ENCODE data around the gene HSPA12A.

The HSPA12A gene

DNA sequence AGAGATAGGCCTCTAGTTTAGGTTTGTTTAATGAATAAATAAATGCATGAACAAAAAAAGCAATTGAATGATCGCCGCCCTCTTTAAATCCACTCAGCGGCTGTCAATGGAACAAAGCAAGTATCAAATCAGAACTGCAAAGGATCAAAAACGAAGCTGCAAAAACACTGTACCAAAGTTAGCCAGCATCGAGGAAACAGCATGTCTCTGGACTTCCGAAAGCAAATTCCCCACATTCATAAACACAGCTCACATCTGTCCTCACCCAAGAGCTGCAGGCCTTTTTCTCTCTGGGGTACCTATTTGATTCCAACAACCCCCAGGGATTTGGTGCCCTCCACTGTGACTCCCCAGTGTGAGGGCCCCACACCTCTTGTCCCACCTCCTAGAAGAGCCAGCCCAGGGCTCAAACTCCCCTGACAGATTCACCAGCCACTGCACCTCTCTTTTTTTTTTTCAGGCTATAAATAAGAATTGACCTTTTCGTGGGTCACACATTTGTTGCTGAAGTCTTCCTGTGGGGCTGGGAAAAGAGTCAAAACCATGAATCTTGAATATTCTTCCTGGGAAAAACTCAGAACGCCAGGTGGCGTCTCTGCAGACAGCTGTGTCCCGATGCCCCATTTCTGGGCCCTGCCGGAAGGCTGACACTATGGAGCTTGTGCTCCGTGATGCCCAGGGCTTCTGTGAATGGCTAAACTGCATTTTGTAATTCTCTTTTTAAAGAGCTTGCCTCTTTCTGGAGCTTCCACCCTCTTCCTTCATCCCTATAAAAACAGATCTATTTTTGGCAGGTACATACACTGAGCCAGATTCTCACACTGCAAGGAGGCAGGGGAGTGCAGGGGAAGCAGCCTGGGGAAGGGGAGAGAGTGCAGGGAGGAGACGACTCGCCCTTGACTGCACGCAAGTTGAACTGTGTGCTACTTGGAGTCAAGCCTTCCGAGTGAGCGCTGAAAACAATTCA, 51.7 kb downstream of the HSPA12A start:
- no peak for FAIRE-seq
- DNase-seq (ENCODE audit: insufficient read length, low spot score) = no peak
- TF ChIP-seq POLR2A (IDR thresholded peaks at IDR 0.05; ENCODE audit: low read depth, low read length) (no peak), POU2F2 (IDR thresholded peaks at IDR 0.05; ENCODE audit: low read depth, low read length) (no peak), TAF1 (IDR thresholded peaks at IDR 0.05; ENCODE audit: low read depth, low read length) (no peak), POLR2AphosphoS5 (IDR thresholded peaks at IDR 0.05; ENCODE audit: low read depth, low read length) (no peak), SPI1 (IDR thresholded peaks at IDR 0.05; ENCODE audit: low read depth, low read length) (no peak), PAX5 (IDR thresholded peaks at IDR 0.05; ENCODE audit: insufficient read depth, low read length, severe bottlenecking) (no peak)

DNA sequence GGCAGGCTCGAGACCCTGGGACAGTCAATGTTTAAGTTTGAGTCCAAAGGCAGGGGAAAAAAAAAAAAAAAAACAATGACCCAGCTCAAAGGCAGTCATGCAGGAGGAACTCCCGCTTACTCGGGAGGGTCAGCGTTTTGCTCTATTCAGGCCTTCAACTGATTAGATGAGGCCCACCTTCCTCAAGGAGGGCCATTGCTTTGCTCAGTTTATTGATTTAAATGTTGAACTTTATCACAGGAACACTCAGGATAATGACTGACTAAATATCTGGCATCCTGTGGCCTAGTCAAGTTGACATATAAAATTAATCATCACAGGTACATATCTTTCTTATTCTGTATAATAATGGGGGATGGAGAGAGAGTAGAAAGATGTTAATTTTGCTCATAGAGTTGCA, 52.6 kb downstream of the HSPA12A start:
- DNase-seq (ENCODE audit: insufficient read length, low spot score) (no peak), FAIRE-seq (no peak)
- TF ChIP-seq TAF1 (IDR thresholded peaks at IDR 0.05; ENCODE audit: low read depth, low read length) = no peak
- no peak for TF ChIP-seq POU2F2 (IDR thresholded peaks at IDR 0.05; ENCODE audit: low read depth, low read length)
- TF ChIP-seq POLR2AphosphoS5 (IDR thresholded peaks at IDR 0.05; ENCODE audit: low read depth, low read length) = no peak
- no peak for TF ChIP-seq PAX5 (IDR thresholded peaks at IDR 0.05; ENCODE audit: insufficient read depth, low read length, severe bottlenecking)
- no peak for TF ChIP-seq POLR2A (IDR thresholded peaks at IDR 0.05; ENCODE audit: low read depth, low read length)
- no peak for TF ChIP-seq SPI1 (IDR thresholded peaks at IDR 0.05; ENCODE audit: low read depth, low read length)

DNA sequence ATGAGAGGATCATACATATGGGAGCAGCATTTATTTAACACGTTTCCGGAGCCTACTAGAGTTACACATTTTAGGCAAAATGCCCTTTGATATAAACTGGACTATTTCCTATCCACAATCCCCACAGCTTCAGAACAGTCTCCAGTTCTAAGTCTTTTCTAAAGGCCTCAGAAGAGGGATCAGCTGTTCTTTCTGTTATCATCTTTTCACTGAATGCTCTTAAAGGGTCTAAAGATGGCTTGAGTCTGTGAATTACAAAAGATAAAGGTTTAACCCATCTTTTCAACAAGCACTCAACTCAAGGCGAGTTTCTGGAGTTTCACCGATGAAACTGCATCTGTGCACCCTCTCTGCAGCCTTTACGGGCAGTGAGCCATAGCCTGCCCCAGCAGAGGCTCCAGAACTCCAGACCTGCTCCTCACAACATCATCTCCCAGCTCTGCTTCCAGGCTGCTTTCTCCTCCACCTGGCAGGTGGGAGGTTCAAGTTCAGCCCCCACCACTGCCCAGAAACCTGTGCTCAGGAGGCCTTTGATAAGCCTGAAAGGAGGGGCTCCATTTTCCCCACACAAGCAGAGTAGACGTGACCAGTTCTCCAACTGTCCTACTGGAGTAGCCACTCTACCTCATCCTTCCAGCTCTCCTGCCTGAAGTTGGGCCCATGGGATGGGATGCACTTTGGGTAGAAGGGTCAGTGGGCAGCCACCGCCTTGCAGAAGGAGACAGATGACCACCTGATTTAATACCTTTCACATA, 53.4 kb downstream of the HSPA12A start:
- DNase-seq (ENCODE audit: insufficient read length, low spot score) = no peak
- TF ChIP-seq POLR2A (IDR thresholded peaks at IDR 0.05; ENCODE audit: low read depth, low read length) = no peak
- no peak for TF ChIP-seq SPI1 (IDR thresholded peaks at IDR 0.05; ENCODE audit: low read depth, low read length)
- TF ChIP-seq POU2F2 (IDR thresholded peaks at IDR 0.05; ENCODE audit: low read depth, low read length) = no peak
- TF ChIP-seq PAX5 (IDR thresholded peaks at IDR 0.05; ENCODE audit: insufficient read depth, low read length, severe bottlenecking) = no peak
- TF ChIP-seq POLR2AphosphoS5 (IDR thresholded peaks at IDR 0.05; ENCODE audit: low read depth, low read length) = no peak
- no peak for TF ChIP-seq TAF1 (IDR thresholded peaks at IDR 0.05; ENCODE audit: low read depth, low read length)
- FAIRE-seq = no peak

DNA sequence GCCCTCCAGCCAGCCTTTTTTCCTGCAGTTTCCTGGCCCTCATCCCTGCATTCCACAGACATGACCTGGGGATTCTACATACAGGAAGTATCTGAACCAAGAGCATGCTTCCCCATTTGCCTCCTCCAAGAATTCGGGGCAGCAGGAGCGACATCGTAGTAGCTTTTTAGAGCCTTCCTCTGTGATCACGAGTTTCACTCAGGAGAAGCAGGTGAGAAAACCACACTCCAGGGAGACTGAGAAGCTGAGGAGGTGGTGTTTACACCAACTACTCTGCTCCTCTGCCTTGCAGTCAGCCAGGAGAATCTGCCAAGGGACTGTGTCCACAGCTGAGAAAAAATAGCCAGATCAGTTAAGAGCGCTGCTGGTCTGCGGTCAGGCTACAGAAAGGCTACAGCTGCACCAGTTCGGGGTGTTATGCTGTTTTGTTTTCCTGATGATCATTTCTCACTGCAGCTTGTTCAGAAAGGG, 54.1 kb downstream of the HSPA12A start:
- DNase-seq (ENCODE audit: insufficient read length, low spot score) (no peak), FAIRE-seq (no peak)
- no peak for TF ChIP-seq POLR2A (IDR thresholded peaks at IDR 0.05; ENCODE audit: low read depth, low read length)

DNA sequence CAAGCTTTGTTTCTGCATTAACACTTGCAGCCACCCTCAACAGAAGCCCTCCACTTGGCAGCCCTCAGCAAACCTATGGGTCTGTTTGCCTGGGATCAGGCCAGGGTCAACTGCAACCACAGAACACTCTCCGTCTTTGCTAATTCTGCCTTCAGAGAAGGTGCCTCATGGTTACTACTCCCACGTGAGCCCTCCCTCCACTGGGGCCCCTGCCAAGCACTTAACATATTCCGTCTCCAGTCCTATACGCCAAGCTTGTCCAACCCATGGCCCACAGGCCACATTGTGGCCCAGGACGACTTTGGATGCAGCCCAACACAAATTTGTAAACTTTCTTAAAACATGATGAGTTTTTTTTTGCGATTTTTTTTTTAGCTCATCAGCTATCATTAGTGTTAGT, 54.7 kb downstream of the HSPA12A start:
- DNase-seq (ENCODE audit: insufficient read length, low spot score) = no peak
- TF ChIP-seq POLR2A (IDR thresholded peaks at IDR 0.05; ENCODE audit: low read depth, low read length) (no peak), PAX5 (IDR thresholded peaks at IDR 0.05; ENCODE audit: insufficient read depth, low read length, severe bottlenecking) (no peak), POLR2AphosphoS5 (IDR thresholded peaks at IDR 0.05; ENCODE audit: low read depth, low read length) (no peak), POU2F2 (IDR thresholded peaks at IDR 0.05; ENCODE audit: low read depth, low read length) (no peak), SPI1 (IDR thresholded peaks at IDR 0.05; ENCODE audit: low read depth, low read length) (no peak), TAF1 (IDR thresholded peaks at IDR 0.05; ENCODE audit: low read depth, low read length) (no peak)
- FAIRE-seq = no peak

DNA sequence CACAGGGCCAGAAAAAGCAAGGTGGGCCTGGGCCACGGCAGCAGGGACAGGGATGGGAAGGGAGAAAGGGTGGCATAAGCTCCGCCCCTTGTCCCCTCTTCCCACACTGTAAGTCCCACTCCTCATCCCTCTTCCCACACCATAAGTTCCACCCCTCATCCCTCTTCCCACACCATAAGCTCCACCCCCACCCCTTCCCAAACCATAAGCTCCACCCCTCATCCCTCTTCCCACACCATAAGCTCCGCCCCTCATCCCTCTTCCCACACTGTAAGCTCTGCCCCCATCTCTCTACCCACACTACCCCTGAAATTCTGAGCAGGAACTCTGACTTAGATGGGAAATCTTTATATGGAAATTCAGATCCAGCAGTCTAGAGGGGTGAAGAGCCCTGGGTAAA, 55.7 kb downstream of the HSPA12A start:
- FAIRE-seq (no peak), DNase-seq (ENCODE audit: insufficient read length, low spot score) (no peak)
- TF ChIP-seq POU2F2 (IDR thresholded peaks at IDR 0.05; ENCODE audit: low read depth, low read length) (no peak), POLR2A (IDR thresholded peaks at IDR 0.05; ENCODE audit: low read depth, low read length) (no peak), POLR2AphosphoS5 (IDR thresholded peaks at IDR 0.05; ENCODE audit: low read depth, low read length) (no peak), PAX5 (IDR thresholded peaks at IDR 0.05; ENCODE audit: insufficient read depth, low read length, severe bottlenecking) (no peak), SPI1 (IDR thresholded peaks at IDR 0.05; ENCODE audit: low read depth, low read length) (no peak), TAF1 (IDR thresholded peaks at IDR 0.05; ENCODE audit: low read depth, low read length) (no peak)

DNA sequence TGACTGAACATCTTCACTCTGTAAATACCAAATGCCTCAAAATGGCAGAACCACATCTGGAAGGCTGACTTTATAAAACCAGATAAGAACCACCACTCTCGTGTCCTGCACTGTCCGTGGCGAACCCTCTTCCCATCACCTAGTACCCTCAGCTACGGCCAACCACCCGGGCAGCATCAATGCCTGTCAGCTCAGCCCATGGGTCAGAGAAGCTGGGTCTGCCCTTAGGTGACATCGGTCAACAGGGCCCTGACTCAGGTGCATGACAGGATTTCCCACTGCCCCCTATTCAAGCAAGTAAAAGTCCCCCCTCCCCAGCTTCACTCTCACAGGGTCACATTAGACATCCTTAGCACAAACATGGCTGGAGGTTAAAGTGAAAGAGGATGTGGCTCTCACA, 56.6 kb downstream of the HSPA12A start:
- DNase-seq (ENCODE audit: insufficient read length, low spot score) = no peak
- TF ChIP-seq POLR2AphosphoS5 (IDR thresholded peaks at IDR 0.05; ENCODE audit: low read depth, low read length) (no peak), TAF1 (IDR thresholded peaks at IDR 0.05; ENCODE audit: low read depth, low read length) (no peak), POLR2A (IDR thresholded peaks at IDR 0.05; ENCODE audit: low read depth, low read length) (no peak), POU2F2 (IDR thresholded peaks at IDR 0.05; ENCODE audit: low read depth, low read length) (no peak), SPI1 (IDR thresholded peaks at IDR 0.05; ENCODE audit: low read depth, low read length) (no peak), PAX5 (IDR thresholded peaks at IDR 0.05; ENCODE audit: insufficient read depth, low read length, severe bottlenecking) (no peak)
- no peak for FAIRE-seq

DNA sequence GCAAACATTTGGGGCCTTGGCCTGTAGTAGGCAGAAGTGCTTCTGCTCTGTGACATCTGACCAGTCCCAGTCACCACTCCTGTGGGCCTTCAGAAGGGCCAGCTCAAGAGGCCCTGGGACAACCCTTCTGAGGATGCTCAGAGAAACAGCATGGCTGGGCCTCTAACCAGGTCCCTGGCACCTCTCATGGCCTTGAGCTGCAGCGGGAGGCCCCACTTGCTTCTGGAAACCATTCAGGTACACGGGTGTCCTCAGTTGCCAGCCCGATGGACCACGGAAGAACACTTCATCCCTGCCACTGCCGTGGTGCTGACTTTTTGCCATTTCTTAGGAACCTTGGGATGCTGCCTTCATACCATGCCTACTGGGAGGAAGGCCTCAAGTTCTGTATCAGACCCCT, 57.6 kb downstream of the HSPA12A start:
- TF ChIP-seq SPI1 (IDR thresholded peaks at IDR 0.05; ENCODE audit: low read depth, low read length) (no peak), PAX5 (IDR thresholded peaks at IDR 0.05; ENCODE audit: insufficient read depth, low read length, severe bottlenecking) (no peak), POLR2A (IDR thresholded peaks at IDR 0.05; ENCODE audit: low read depth, low read length) (no peak), POLR2AphosphoS5 (IDR thresholded peaks at IDR 0.05; ENCODE audit: low read depth, low read length) (no peak), TAF1 (IDR thresholded peaks at IDR 0.05; ENCODE audit: low read depth, low read length) (no peak), POU2F2 (IDR thresholded peaks at IDR 0.05; ENCODE audit: low read depth, low read length) (no peak)
- DNase-seq (ENCODE audit: insufficient read length, low spot score) (no peak), FAIRE-seq (no peak)

DNA sequence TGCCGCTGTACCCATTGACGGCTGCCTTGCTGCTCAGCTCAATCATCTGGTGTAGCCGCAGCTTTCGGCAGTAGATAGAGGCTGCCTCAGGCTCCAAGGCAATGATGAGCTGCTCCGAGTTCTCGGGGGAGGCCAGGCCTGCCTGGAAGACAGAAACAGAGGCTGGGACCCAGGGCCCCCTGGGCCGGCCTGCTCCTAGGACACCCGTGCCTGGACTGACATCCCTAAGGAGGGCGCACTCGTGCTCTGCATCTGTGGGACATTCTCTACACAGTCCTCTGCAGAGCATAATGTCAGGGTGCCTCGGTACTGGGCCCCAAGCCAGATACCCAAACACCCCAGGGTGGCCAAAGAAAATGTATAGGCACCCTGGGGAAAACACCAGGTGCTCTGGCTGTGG, 58.5 kb downstream of the HSPA12A start:
- DNase-seq (ENCODE audit: insufficient read length, low spot score) (no peak), FAIRE-seq (no peak)
- no peak for TF ChIP-seq TAF1 (IDR thresholded peaks at IDR 0.05; ENCODE audit: low read depth, low read length)
- TF ChIP-seq POLR2AphosphoS5 (IDR thresholded peaks at IDR 0.05; ENCODE audit: low read depth, low read length) = no peak
- TF ChIP-seq SPI1 (IDR thresholded peaks at IDR 0.05; ENCODE audit: low read depth, low read length) = no peak
- TF ChIP-seq POLR2A (IDR thresholded peaks at IDR 0.05; ENCODE audit: low read depth, low read length) = no peak
- no peak for TF ChIP-seq PAX5 (IDR thresholded peaks at IDR 0.05; ENCODE audit: insufficient read depth, low read length, severe bottlenecking)
- no peak for TF ChIP-seq POU2F2 (IDR thresholded peaks at IDR 0.05; ENCODE audit: low read depth, low read length)
